GM20431 (cell line): ENCODE measurements around the gene LHPP.

Source experiments
- in situ Hi-C: fragments of 300-500 bp; cut with MseI, MboI; formaldehyde crosslinking; loops from one replicate; pipeline ENCODE4 v1.15.0; 2020; ENCODE audit warnings: low sequenced_read_pairs; ENCODE audit not compliant: unreplicated experiment

The LHPP gene

GRCh38 chr10:124532106-124532641, 70.6 kb downstream of the LHPP start:
- in situ Hi-C loops: loop anchor here (10.0 to 25.0 kb wide), 3 partner anchors 203 to 455 kb away; no protein-coding TSS in a partner anchor

GRCh38 chr10:124532788-124533187, 71.2 kb downstream of the LHPP start:
- in situ Hi-C loops: loop anchor here (10.0 to 25.0 kb wide), 3 partner anchors 202 to 455 kb away; no protein-coding TSS in a partner anchor

- in situ Hi-C loops: loop anchor here (10.0 to 25.0 kb wide), 3 partner anchors 202 to 454 kb away; no protein-coding TSS in a partner anchor
These were observed 71.6 kb downstream of the LHPP start for GRCh38 chr10:124533266-124533665.

GRCh38 chr10:124534231-124534798, 72.7 kb downstream of the LHPP start:
- in situ Hi-C loops: loop anchor here (10.0 to 25.0 kb wide), 3 partner anchors 200 to 453 kb away; no protein-coding TSS in a partner anchor

GRCh38 chr10:124534826-124535601, 73.4 kb downstream of the LHPP start:
- in situ Hi-C loops: loop anchor here (10.0 to 25.0 kb wide), 3 partner anchors 200 to 452 kb away; no protein-coding TSS in a partner anchor

- in situ Hi-C loops: loop anchor here (10.0 to 25.0 kb wide), 3 partner anchors 199 to 451 kb away; no protein-coding TSS in a partner anchor
These were observed 74.3 kb downstream of the LHPP start for GRCh38 chr10:124535731-124536495.

- in situ Hi-C loops: loop anchor here (10.0 to 25.0 kb wide), 3 partner anchors 198 to 451 kb away; no protein-coding TSS in a partner anchor
These were observed 75.0 kb downstream of the LHPP start for GRCh38 chr10:124536496-124537050.

- in situ Hi-C loops: loop anchor here (10.0 to 25.0 kb wide), 3 partner anchors 198 to 450 kb away; no protein-coding TSS in a partner anchor
These were observed 75.6 kb downstream of the LHPP start for GRCh38 chr10:124537166-124537725.

GRCh38 chr10:124537891-124538290, 76.3 kb downstream of the LHPP start:
- in situ Hi-C loops: loop anchor here (10.0 to 25.0 kb wide), 3 partner anchors 197 to 449 kb away; no protein-coding TSS in a partner anchor

- in situ Hi-C loops: loop anchor here (10.0 to 25.0 kb wide), 3 partner anchors 196 to 449 kb away; no protein-coding TSS in a partner anchor
These were observed 77.1 kb downstream of the LHPP start for GRCh38 chr10:124538706-124539105.

GRCh38 chr10:124539935-124540641, 78.5 kb downstream of the LHPP start:
- in situ Hi-C loops: loop anchor here (10.0 to 25.0 kb wide), 3 partner anchors 195 to 447 kb away; no protein-coding TSS in a partner anchor

GRCh38 chr10:124541076-124541903, 79.7 kb downstream of the LHPP start:
- in situ Hi-C loops: loop anchor here (25.0 kb wide), 2 partner anchors 296 to 446 kb away; no protein-coding TSS in a partner anchor

- in situ Hi-C loops: loop anchor here (25.0 kb wide), 2 partner anchors 295 to 445 kb away; no protein-coding TSS in a partner anchor
These were observed 80.7 kb downstream of the LHPP start for GRCh38 chr10:124542336-124542735.

- in situ Hi-C loops: loop anchor here (25.0 kb wide), 2 partner anchors 294 to 444 kb away; no protein-coding TSS in a partner anchor
These were observed 81.5 kb downstream of the LHPP start for GRCh38 chr10:124543146-124543545.

- in situ Hi-C loops: loop anchor here (25.0 kb wide), 2 partner anchors 293 to 443 kb away; no protein-coding TSS in a partner anchor
These were observed 82.3 kb downstream of the LHPP start for GRCh38 chr10:124543971-124544370.

GRCh38 chr10:124544711-124545110, 83.1 kb downstream of the LHPP start:
- in situ Hi-C loops: loop anchor here (25.0 kb wide), 2 partner anchors 293 to 443 kb away; no protein-coding TSS in a partner anchor
